Measurements from ENCODE around the gene AGRN.
"Not testable (repeated sequence)": the region's sequence is repeated elsewhere in the genome, so short reads cannot be mapped to it uniquely, and the experiment has no call there.

The AGRN gene

DNA sequence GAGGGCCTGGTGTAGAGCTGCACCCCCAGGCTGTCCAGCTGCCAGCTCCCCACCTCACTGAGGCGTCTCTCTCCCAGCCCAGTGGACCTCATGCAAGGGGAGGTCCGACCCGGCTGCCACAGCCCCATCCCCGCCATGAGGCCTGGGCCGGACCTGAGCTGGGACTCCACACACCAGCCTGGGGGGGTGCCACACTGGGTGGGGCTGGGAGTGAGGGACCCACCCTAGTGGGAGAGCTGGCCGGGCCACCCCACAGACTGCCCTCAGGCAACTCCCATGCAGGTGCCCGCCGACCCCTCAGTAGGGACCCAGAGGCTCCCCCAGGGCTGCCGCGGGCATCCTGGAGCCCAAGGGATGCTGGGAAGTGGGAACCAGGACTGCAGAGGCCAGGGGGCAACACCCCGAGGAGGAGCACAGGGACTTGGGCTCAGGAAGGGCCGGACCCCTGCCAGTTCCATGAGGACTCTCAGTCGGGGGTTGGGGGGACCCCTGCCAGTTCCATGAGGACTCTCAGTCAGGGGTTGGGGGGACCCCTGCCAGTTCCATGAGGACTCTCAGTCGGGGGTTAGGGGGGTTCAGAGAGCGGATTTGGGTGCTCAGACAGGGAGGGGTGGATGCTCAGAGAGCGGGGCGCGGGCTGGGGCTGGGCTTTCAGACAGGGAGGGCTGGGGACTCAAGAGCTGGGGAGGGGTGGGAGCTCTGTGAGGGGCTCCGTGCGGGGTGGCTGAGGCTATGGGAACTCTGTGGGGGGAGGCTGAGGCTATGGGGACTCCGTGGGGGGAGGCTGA lies 55.4 kb downstream of the AGRN start:
- H2AK5ac ChIP-seq (ENCODE audit: low read depth, low read length) = peak overlapping the region; percentile 75
- H3K23ac ChIP-seq (ENCODE audit: low read depth, low read length, poor library complexity) = peak overlapping the region; percentile 95
- H2BK120ac ChIP-seq (ENCODE audit: low read depth, low read length) = no peak overlapping the region
- H3K9me3 ChIP-seq (replicated peaks in 1 of 2; ENCODE audit: control insufficient read depth in 2 of 2, insufficient read depth in 1 of 2, low read depth in 1 of 2, low read length in 2 of 2) = no peaks in the 10 kb centered on the region
- peak overlapping the region; percentile 11 for H2BK5ac ChIP-seq (ENCODE audit: low read length)
- H3K27ac ChIP-seq (replicated peaks; ENCODE audit: low read length) = no peak overlapping the region
- H3K79me1 ChIP-seq (ENCODE audit: low read depth, low read length) = peaks cover 2% of the 10 kb centered on the region
- no peak overlapping the region for H3K4me2 ChIP-seq (ENCODE audit: insufficient read depth, low read length, poor library complexity, severe bottlenecking)
- no peak overlapping the region for H4K8ac ChIP-seq (ENCODE audit: low read depth, low read length)
- no peak overlapping the region for H2AFZ ChIP-seq (ENCODE audit: low read length)
- no peak overlapping the region for H3K4me3 ChIP-seq (ENCODE audit: low read length in 2 of 2)
- peak overlapping the region; percentile 98 for H2BK15ac ChIP-seq (ENCODE audit: low read length)
- no CpG with 5 or more reads among the region's 21 CpGs for WGBS, 2 donors (ENCODE audit: extremely low coverage in 2 of 2, insufficient read length in 2 of 2, insufficient replicate concordance in 1 of 2)
- peaks cover 0 to 46% (median 0%) of the 10 kb centered on the region in 3 experiments for H3K27me3 ChIP-seq (ENCODE audit: control insufficient read depth in 3 of 3, insufficient read depth in 3 of 3, low read depth in 1 of 3, low read length in 3 of 3)
- H3K4ac ChIP-seq (ENCODE audit: low read length) = peak overlapping the region; percentile 23
- DNase-seq (ENCODE audit: low spot score) = no peak
- H4K91ac ChIP-seq (ENCODE audit: low read depth, low read length, poor library complexity) = peak overlapping the region; percentile 94
- peak overlapping the region; percentile 94 for H2BK12ac ChIP-seq (ENCODE audit: low read length)
- H3K9ac ChIP-seq (ENCODE audit: low read depth, low read length, poor library complexity) = no peak overlapping the region
- peak overlapping the region; percentile 87 for H3K18ac ChIP-seq (ENCODE audit: low read length)
- peaks cover 12 to 17% of the 10 kb centered on the region in 2 donors for H3K4me1 ChIP-seq (ENCODE audit: control insufficient read depth in 2 of 2, insufficient read depth in 1 of 2, low read depth in 1 of 2, low read length in 2 of 2)
- H3K36me3 ChIP-seq (replicated peaks in 1 of 2; ENCODE audit: control insufficient read depth in 2 of 2, insufficient read depth in 2 of 2, low read length in 2 of 2) = no peaks in the 10 kb centered on the region
- no peak overlapping the region for H3K14ac ChIP-seq (ENCODE audit: low read length)

DNA sequence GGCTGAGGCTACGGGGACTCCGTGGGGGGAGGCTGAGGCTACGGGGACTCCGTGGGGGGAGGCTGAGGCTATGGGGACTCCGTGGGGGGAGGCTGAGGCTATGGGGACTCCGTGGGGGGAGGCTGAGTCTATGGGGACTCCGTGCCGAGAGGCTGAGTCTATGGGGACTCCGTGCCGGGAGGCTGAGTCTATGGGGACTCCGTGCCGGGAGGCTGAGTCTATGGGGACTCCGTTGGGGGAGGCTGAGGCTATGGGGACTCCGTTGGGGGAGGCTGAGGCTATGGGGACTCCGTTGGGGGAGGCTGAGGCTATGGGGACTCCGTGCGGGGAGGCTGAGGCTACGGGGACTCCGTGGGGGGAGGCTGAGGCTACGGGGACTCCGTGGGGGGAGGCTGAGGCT lies 57.5 kb downstream of the AGRN start:
- not testable (repeated sequence) for H2AK5ac ChIP-seq (ENCODE audit: low read depth, low read length); H3K18ac ChIP-seq (ENCODE audit: low read length); H4K8ac ChIP-seq (ENCODE audit: low read depth, low read length); H2BK5ac ChIP-seq (ENCODE audit: low read length); H3K9me3 ChIP-seq (replicated peaks in 1 of 2; ENCODE audit: control insufficient read depth in 2 of 2, insufficient read depth in 1 of 2, low read depth in 1 of 2, low read length in 2 of 2); H3K36me3 ChIP-seq (replicated peaks in 1 of 2; ENCODE audit: control insufficient read depth in 2 of 2, insufficient read depth in 2 of 2, low read length in 2 of 2); H3K4ac ChIP-seq (ENCODE audit: low read length); H3K23ac ChIP-seq (ENCODE audit: low read depth, low read length, poor library complexity); H2BK15ac ChIP-seq (ENCODE audit: low read length); H2BK120ac ChIP-seq (ENCODE audit: low read depth, low read length); H2BK12ac ChIP-seq (ENCODE audit: low read length); H2AFZ ChIP-seq (ENCODE audit: low read length); H3K4me3 ChIP-seq (ENCODE audit: low read length in 2 of 2); H3K14ac ChIP-seq (ENCODE audit: low read length); H3K27ac ChIP-seq (replicated peaks; ENCODE audit: low read length); H3K79me1 ChIP-seq (ENCODE audit: low read depth, low read length); H4K91ac ChIP-seq (ENCODE audit: low read depth, low read length, poor library complexity); DNase-seq (ENCODE audit: low spot score); H3K4me2 ChIP-seq (ENCODE audit: insufficient read depth, low read length, poor library complexity, severe bottlenecking); H3K9ac ChIP-seq (ENCODE audit: low read depth, low read length, poor library complexity)
- WGBS, 2 donors (ENCODE audit: extremely low coverage in 2 of 2, insufficient read length in 2 of 2, insufficient replicate concordance in 1 of 2) = no CpG with 5 or more reads among the region's 21 CpGs
- H3K27me3 ChIP-seq (ENCODE audit: control insufficient read depth in 3 of 3, insufficient read depth in 3 of 3, low read depth in 1 of 3, low read length in 3 of 3) = peaks cover 0 to 33% (median 0%) of the 10 kb centered on the region in 3 experiments
- peaks cover 10 to 11% of the 10 kb centered on the region in 2 donors for H3K4me1 ChIP-seq (ENCODE audit: control insufficient read depth in 2 of 2, insufficient read depth in 1 of 2, low read depth in 1 of 2, low read length in 2 of 2)

DNA sequence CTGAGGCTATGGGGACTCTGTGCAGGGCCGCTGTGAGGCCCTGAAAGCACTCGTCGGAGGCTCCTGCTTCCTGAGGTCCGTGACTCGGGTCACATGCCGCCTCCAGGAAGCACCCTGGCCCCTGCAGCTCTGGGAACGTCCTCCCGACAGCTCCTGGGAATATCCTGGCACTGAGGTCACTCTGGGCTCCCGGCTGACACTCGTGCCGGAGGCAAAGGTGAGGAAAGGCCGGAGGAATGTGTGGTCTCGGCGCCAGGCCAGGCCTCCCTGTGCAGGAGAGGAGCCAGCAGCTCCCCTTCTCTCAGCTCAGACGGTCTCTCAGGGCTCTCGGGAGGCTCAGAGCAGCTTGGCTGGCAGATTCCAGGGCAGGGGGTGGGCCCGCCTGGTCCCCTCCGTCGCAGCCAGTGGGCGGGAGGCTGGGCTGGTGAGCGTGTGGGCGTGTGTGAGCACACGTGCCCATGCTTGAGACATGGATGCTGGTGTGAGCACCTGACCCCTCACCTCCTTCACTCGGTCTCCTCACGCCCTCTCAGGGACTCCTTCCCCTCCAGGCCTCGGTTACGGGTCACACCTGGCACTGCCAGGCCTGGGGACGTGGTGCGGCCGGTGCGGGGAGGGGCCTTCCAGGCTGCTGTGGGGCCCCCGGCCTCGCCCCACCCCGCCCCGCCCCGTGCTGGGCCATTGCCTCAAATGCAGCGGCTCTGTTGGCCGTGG lies 59.6 kb downstream of the AGRN start:
- H4K8ac ChIP-seq (ENCODE audit: low read depth, low read length) = peak overlapping the region; percentile 70
- H3K79me1 ChIP-seq (ENCODE audit: low read depth, low read length) = peaks cover under 1% of the 10 kb centered on the region
- peak overlapping the region; percentile 31 to 56 for H3K4me3 ChIP-seq (ENCODE audit: low read length in 2 of 2)
- peaks cover 0 to 12% (median 0%) of the 10 kb centered on the region in 3 experiments for H3K27me3 ChIP-seq (ENCODE audit: control insufficient read depth in 3 of 3, insufficient read depth in 3 of 3, low read depth in 1 of 3, low read length in 3 of 3)
- no peak overlapping the region for H3K14ac ChIP-seq (ENCODE audit: low read length)
- peak overlapping the region; percentile 17 for H3K4ac ChIP-seq (ENCODE audit: low read length)
- peak overlapping the region; percentile 90 for H2BK5ac ChIP-seq (ENCODE audit: low read length)
- peak overlapping the region; percentile 92 for H3K18ac ChIP-seq (ENCODE audit: low read length)
- H2BK12ac ChIP-seq (ENCODE audit: low read length) = peak overlapping the region; percentile 63
- H3K36me3 ChIP-seq (replicated peaks in 1 of 2; ENCODE audit: control insufficient read depth in 2 of 2, insufficient read depth in 2 of 2, low read length in 2 of 2) = peaks cover 0 to 2% of the 10 kb centered on the region in 2 donors
- H2BK15ac ChIP-seq (ENCODE audit: low read length) = peak overlapping the region; percentile 25
- H3K9me3 ChIP-seq (replicated peaks in 1 of 2; ENCODE audit: control insufficient read depth in 2 of 2, insufficient read depth in 1 of 2, low read depth in 1 of 2, low read length in 2 of 2) = no peaks in the 10 kb centered on the region
- peak; percentile 63 for DNase-seq (ENCODE audit: low spot score)
- peak overlapping the region; percentile 54 for H2BK120ac ChIP-seq (ENCODE audit: low read depth, low read length)
- H3K27ac ChIP-seq (replicated peaks; ENCODE audit: low read length) = peak overlapping the region; percentile 21
- H2AFZ ChIP-seq (ENCODE audit: low read length) = peak overlapping the region; percentile 85
- peak overlapping the region; percentile 61 for H3K4me2 ChIP-seq (ENCODE audit: insufficient read depth, low read length, poor library complexity, severe bottlenecking)
- H3K4me1 ChIP-seq (ENCODE audit: control insufficient read depth in 2 of 2, insufficient read depth in 1 of 2, low read depth in 1 of 2, low read length in 2 of 2) = peaks cover 9 to 11% of the 10 kb centered on the region in 2 donors
- peak overlapping the region; percentile 41 for H2AK5ac ChIP-seq (ENCODE audit: low read depth, low read length)
- peak overlapping the region; percentile 95 for H3K23ac ChIP-seq (ENCODE audit: low read depth, low read length, poor library complexity)
- H3K9ac ChIP-seq (ENCODE audit: low read depth, low read length, poor library complexity) = peak overlapping the region; percentile 53
- no CpG with 5 or more reads among the region's 38 CpGs for WGBS, 2 donors (ENCODE audit: extremely low coverage in 2 of 2, insufficient read length in 2 of 2, insufficient replicate concordance in 1 of 2)
- no peak overlapping the region for H4K91ac ChIP-seq (ENCODE audit: low read depth, low read length, poor library complexity)

Measured in neuronal stem cell (in vitro differentiated cells).